ENCODE results near the gene PRDX3. TPM values are rescaled to one million over a fixed set of nuclear protein-coding genes. Genes with fewer than 3 reads are reported as not detected.

The PRDX3 gene
- total and polyA plus RNA-seq, 4 donors = 84.1 to 155 (median 109) TPM

- H3K27me3 ChIP-seq (ENCODE audit: control insufficient read depth in 3 of 3, insufficient read depth in 3 of 3, low read length in 2 of 3) = no peaks in the 10 kb centered on the region
- H3K36me3 ChIP-seq (ENCODE audit: control insufficient read depth in 4 of 4, insufficient read depth in 4 of 4, low read length in 4 of 4) = no peaks in the 10 kb centered on the region
- 30 to 54% methylated on average over 5 of the region's 5 CpGs for WGBS, 2 donors
- no peak overlapping the region for H3K9ac ChIP-seq (ENCODE audit: insufficient read depth in 1 of 2, low read length in 2 of 2)
- TF ChIP-seq CTCF (IDR thresholded peaks at IDR 0.05; ENCODE audit: control extremely low read depth, extremely low read depth) = no peak
- peaks cover 0 to 2% (median 0%) of the 10 kb centered on the region in 5 donors for H3K4me1 ChIP-seq (ENCODE audit: control insufficient read depth in 5 of 5, insufficient read depth in 5 of 5, low read length in 5 of 5)
- no peak overlapping the region for H3K27ac ChIP-seq (ENCODE audit: low read depth in 1 of 2, low read length in 1 of 2)
- no peak for ATAC-seq (ENCODE audit: insufficient read depth, low FRiP score)
- H3K4me3 ChIP-seq = no peak overlapping the region
- no peaks in the 10 kb centered on the region for H3K9me3 ChIP-seq (ENCODE audit: control insufficient read depth in 4 of 4, insufficient read depth in 3 of 4, low read length in 3 of 4)
- DNase-seq = peak in 2 of 3 donors; percentile 65 to 69
These were observed 12.6 kb upstream of the PRDX3 start for GRCh38 chr10:119190954-119191785.

GRCh38 chr10:119190353-119190752 lies 11.7 kb upstream of the PRDX3 start:
- DNase-seq = no peak
- no peak for TF ChIP-seq CTCF (IDR thresholded peaks at IDR 0.05; ENCODE audit: control extremely low read depth, extremely low read depth)
- no peak for ATAC-seq (ENCODE audit: insufficient read depth, low FRiP score)
- H3K9me3 ChIP-seq (ENCODE audit: control insufficient read depth in 4 of 4, insufficient read depth in 3 of 4, low read length in 3 of 4) = no peaks in the 10 kb centered on the region
- no peak overlapping the region for H3K4me3 ChIP-seq
- peaks cover 0 to 2% (median 0%) of the 10 kb centered on the region in 5 donors for H3K4me1 ChIP-seq (ENCODE audit: control insufficient read depth in 5 of 5, insufficient read depth in 5 of 5, low read length in 5 of 5)
- WGBS, 2 donors = 92 to 94% methylated on average over 4 of the region's 4 CpGs
- no peaks in the 10 kb centered on the region for H3K36me3 ChIP-seq (ENCODE audit: control insufficient read depth in 4 of 4, insufficient read depth in 4 of 4, low read length in 4 of 4)
- no peak overlapping the region for H3K9ac ChIP-seq (ENCODE audit: insufficient read depth in 1 of 2, low read length in 2 of 2)
- H3K27ac ChIP-seq (ENCODE audit: low read depth in 1 of 2, low read length in 1 of 2) = no peak overlapping the region
- H3K27me3 ChIP-seq (ENCODE audit: control insufficient read depth in 3 of 3, insufficient read depth in 3 of 3, low read length in 2 of 3) = no peaks in the 10 kb centered on the region

GRCh38 chr10:119189811-119190282 lies 11.2 kb upstream of the PRDX3 start:
- H3K9ac ChIP-seq (ENCODE audit: insufficient read depth in 1 of 2, low read length in 2 of 2) = no peak overlapping the region
- no peak for ATAC-seq (ENCODE audit: insufficient read depth, low FRiP score)
- H3K4me3 ChIP-seq = no peak overlapping the region
- DNase-seq = peak in 1 of 3 donors; percentile 49
- TF ChIP-seq CTCF (IDR thresholded peaks at IDR 0.05; ENCODE audit: control extremely low read depth, extremely low read depth) = no peak
- H3K27me3 ChIP-seq (ENCODE audit: control insufficient read depth in 3 of 3, insufficient read depth in 3 of 3, low read length in 2 of 3) = no peaks in the 10 kb centered on the region
- H3K4me1 ChIP-seq (ENCODE audit: control insufficient read depth in 5 of 5, insufficient read depth in 5 of 5, low read length in 5 of 5) = peaks cover 0 to 2% (median 0%) of the 10 kb centered on the region in 5 donors
- WGBS, 2 donors = 17 to 42% methylated on average over 3 of the region's 3 CpGs
- no peaks in the 10 kb centered on the region for H3K36me3 ChIP-seq (ENCODE audit: control insufficient read depth in 4 of 4, insufficient read depth in 4 of 4, low read length in 4 of 4)
- no peak overlapping the region for H3K27ac ChIP-seq (ENCODE audit: low read depth in 1 of 2, low read length in 1 of 2)
- no peaks in the 10 kb centered on the region for H3K9me3 ChIP-seq (ENCODE audit: control insufficient read depth in 4 of 4, insufficient read depth in 3 of 4, low read length in 3 of 4)

Measured in lung (tissue), 12 donors.